Astrocyte (in vitro differentiated cells and primary cell): ENCODE data around the gene EVPLL. TPM values are rescaled to one million over a fixed set of nuclear protein-coding genes. Genes with fewer than 3 reads are reported as not detected.
"Not testable (repeated sequence)": the region's sequence is repeated elsewhere in the genome, so short reads cannot be mapped to it uniquely, and the experiment has no call there.

Experiments used
- DNase-seq: peaks from one replicate; pipeline ENCODE4 v3.0.0-alpha.2; 2010; ENCODE audit warnings: low read depth
- FAIRE-seq: peaks from 2 replicates; lab custom pipeline; 2011; peaks lifted over from hg19 to GRCh38; lab: Jason Lieb, UNC
- H2AFZ ChIP-seq: 2 replicates; pipeline ENCODE4 v1.6.0; 2012; ENCODE audit warnings: low read depth, low read length, inconsistent platforms
- H3K27ac ChIP-seq: 2 replicates; pipeline ENCODE4 v1.5.1; 2011; ENCODE audit warnings: low read depth, low read length, inconsistent platforms
- H3K27me3 ChIP-seq: 2 replicates; pipeline ENCODE4 v1.6.0; 2011; ENCODE audit warnings: low read length, inconsistent platforms; ENCODE audit not compliant: insufficient read depth
- H3K36me3 ChIP-seq: 2 replicates; pipeline ENCODE4 v1.5.1; 2011; ENCODE audit warnings: low read length, inconsistent platforms; ENCODE audit not compliant: insufficient read depth
- H3K4me1 ChIP-seq: 2 replicates; pipeline ENCODE4 v1.5.1; 2011; ENCODE audit warnings: low read length, inconsistent platforms; ENCODE audit not compliant: insufficient read depth
- H3K4me2 ChIP-seq: 2 replicates; pipeline ENCODE4 v1.6.0; 2012; ENCODE audit warnings: low read length, inconsistent platforms
- H3K4me3 ChIP-seq: 2 replicates; pipeline ENCODE4 v1.5.1; 2011; ENCODE audit warnings: low read depth, mild to moderate bottlenecking, low read length, inconsistent platforms; ENCODE audit not compliant: insufficient read depth
- H3K79me2 ChIP-seq: 2 replicates; pipeline ENCODE4 v1.6.0; 2012; ENCODE audit warnings: mild to moderate bottlenecking, low read length, inconsistent platforms; ENCODE audit not compliant: insufficient read depth
- H3K9ac ChIP-seq: 2 replicates; pipeline ENCODE4 v1.6.0; 2012; ENCODE audit warnings: mild to moderate bottlenecking, low read length, inconsistent platforms
- H3K9me3 ChIP-seq: 2 replicates; pipeline ENCODE4 v1.5.1; 2012; ENCODE audit warnings: low read depth, mild to moderate bottlenecking, low read length, inconsistent platforms; ENCODE audit not compliant: insufficient read depth
- H4K20me1 ChIP-seq: 2 replicates; pipeline ENCODE4 v1.6.0; 2012; ENCODE audit warnings: low read length, inconsistent platforms; ENCODE audit not compliant: insufficient read depth
- H3K27ac Mint-ChIP-seq: one replicate; pipeline ENCODE4 v1.8.0; 2021; ENCODE audit warnings: mild to moderate bottlenecking, mixed read lengths; ENCODE audit not compliant: unreplicated experiment
- H3K27me3 Mint-ChIP-seq: one replicate; pipeline ENCODE4 v1.8.0; 2021; ENCODE audit warnings: low read depth, mixed read lengths; ENCODE audit not compliant: unreplicated experiment
- H3K36me3 Mint-ChIP-seq: one replicate; pipeline ENCODE4 v1.8.0; 2021; ENCODE audit warnings: low read depth, mixed read lengths; ENCODE audit not compliant: unreplicated experiment
- H3K4me1 Mint-ChIP-seq: one replicate; pipeline ENCODE4 v1.8.0; 2021; ENCODE audit warnings: low read depth, mixed read lengths; ENCODE audit not compliant: unreplicated experiment
- H3K4me3 Mint-ChIP-seq: one replicate; pipeline ENCODE4 v1.8.0; 2021; ENCODE audit warnings: mild to moderate bottlenecking, moderate library complexity, mixed read lengths; ENCODE audit not compliant: unreplicated experiment
- H3K9me3 Mint-ChIP-seq: one replicate; pipeline ENCODE4 v1.8.0; 2021; ENCODE audit warnings: mild to moderate bottlenecking, mixed read lengths; ENCODE audit not compliant: unreplicated experiment
- total RNA-seq: library from RNA; stranded (reverse); gene quantifications from 2 replicates; pipeline ENCODE4 v1.2.1, GENCODE V29; 2021

EVPLL gene
- total RNA-seq, 1 donor from 2014 or later = not detected

GRCh38 chr17:18403604-18404003 is 26.0 kb downstream of the EVPLL start:
- H3K36me3 ChIP-seq, H3K36me3 Mint-ChIP-seq, H3K4me3 Mint-ChIP-seq, H3K27me3 Mint-ChIP-seq, H3K9me3 ChIP-seq, H3K4me2 ChIP-seq, H3K27ac ChIP-seq, H3K9me3 Mint-ChIP-seq, H3K4me1 ChIP-seq, H3K79me2 ChIP-seq, H3K4me3 ChIP-seq, H2AFZ ChIP-seq, FAIRE-seq, H4K20me1 ChIP-seq, H3K9ac ChIP-seq, H3K27ac Mint-ChIP-seq, H3K4me1 Mint-ChIP-seq, DNase-seq, H3K27me3 ChIP-seq: not testable (repeated sequence)

- not testable (repeated sequence) for H3K36me3 ChIP-seq, H3K27ac ChIP-seq, DNase-seq, H4K20me1 ChIP-seq, H3K27me3 ChIP-seq, H3K9me3 ChIP-seq, H3K27ac Mint-ChIP-seq, H3K9me3 Mint-ChIP-seq, H3K27me3 Mint-ChIP-seq, H3K4me3 ChIP-seq, H3K4me3 Mint-ChIP-seq, H3K4me1 ChIP-seq, H3K79me2 ChIP-seq, FAIRE-seq, H2AFZ ChIP-seq, H3K36me3 Mint-ChIP-seq, H3K9ac ChIP-seq, H3K4me1 Mint-ChIP-seq
- peak overlapping the region; percentile 35 for H3K4me2 ChIP-seq
Observed at GRCh38 chr17:18408906-18409305, 31.3 kb downstream of the EVPLL start.

- H3K4me1 Mint-ChIP-seq, H3K4me1 ChIP-seq, H3K9ac ChIP-seq, H3K9me3 Mint-ChIP-seq, H3K79me2 ChIP-seq, H3K27me3 Mint-ChIP-seq, H3K27ac ChIP-seq, H3K36me3 ChIP-seq, FAIRE-seq, H2AFZ ChIP-seq, H3K36me3 Mint-ChIP-seq, H3K9me3 ChIP-seq, H3K4me3 ChIP-seq, H3K27me3 ChIP-seq, H3K27ac Mint-ChIP-seq, H3K4me3 Mint-ChIP-seq, H4K20me1 ChIP-seq: not testable (repeated sequence)
- DNase-seq = peak; percentile 24
- H3K4me2 ChIP-seq = peak overlapping the region; percentile 35
Observed at GRCh38 chr17:18409321-18409720, 31.7 kb downstream of the EVPLL start.

- not testable (repeated sequence) for H2AFZ ChIP-seq, H3K27me3 ChIP-seq, H3K4me1 ChIP-seq, DNase-seq, H3K9me3 Mint-ChIP-seq, H3K27me3 Mint-ChIP-seq, H3K27ac ChIP-seq, H3K36me3 ChIP-seq, H3K9me3 ChIP-seq, H4K20me1 ChIP-seq, H3K36me3 Mint-ChIP-seq, H3K4me1 Mint-ChIP-seq, H3K79me2 ChIP-seq, FAIRE-seq
- Histone ChIP-seq H3K9ac (peak overlapping the region; percentile 89), H3K4me3 (peak overlapping the region; percentile 1), H3K4me2 (peak overlapping the region; percentile 97)
- Mint-ChIP-seq H3K27ac (peak overlapping the region; percentile 66), H3K4me3 (peak overlapping the region; percentile 98)
Observed at GRCh38 chr17:18410736-18411135, 33.2 kb downstream of the EVPLL start.

GRCh38 chr17:18411377-18411864 is 33.8 kb downstream of the EVPLL start:
- not testable (repeated sequence) for H4K20me1 ChIP-seq, H3K36me3 Mint-ChIP-seq, H3K27me3 ChIP-seq, H3K27me3 Mint-ChIP-seq, H3K4me1 ChIP-seq, H3K9me3 ChIP-seq, H3K79me2 ChIP-seq, H3K9me3 Mint-ChIP-seq, FAIRE-seq, H3K4me1 Mint-ChIP-seq, H3K36me3 ChIP-seq
- Mint-ChIP-seq H3K4me3 (peak overlapping the region; percentile 98), H3K27ac (peak overlapping the region; percentile 87)
- Histone ChIP-seq H3K4me2 (peak overlapping the region; percentile 97), H3K27ac (peak overlapping the region; percentile 66), H3K9ac (peak overlapping the region; percentile 89), H2AFZ (peak overlapping the region; percentile 86), H3K4me3 (peak overlapping the region; percentile 62)
- DNase-seq = peak; percentile 52

GRCh38 chr17:18412001-18412538 is 34.5 kb downstream of the EVPLL start:
- H3K9ac ChIP-seq = peak overlapping the region; percentile 89
- H3K4me1 ChIP-seq, H3K36me3 Mint-ChIP-seq, H3K27ac Mint-ChIP-seq, H3K27me3 Mint-ChIP-seq, H2AFZ ChIP-seq, H4K20me1 ChIP-seq, H3K27me3 ChIP-seq, H3K4me3 Mint-ChIP-seq, H3K9me3 Mint-ChIP-seq, H3K36me3 ChIP-seq, FAIRE-seq, DNase-seq, H3K79me2 ChIP-seq, H3K4me1 Mint-ChIP-seq, H3K9me3 ChIP-seq, H3K27ac ChIP-seq: not testable (repeated sequence)
- peak overlapping the region; percentile 62 for H3K4me3 ChIP-seq
- peak overlapping the region; percentile 97 for H3K4me2 ChIP-seq
